Measurements from ENCODE around the gene ZBTB3.

Gene ZBTB3

DNA sequence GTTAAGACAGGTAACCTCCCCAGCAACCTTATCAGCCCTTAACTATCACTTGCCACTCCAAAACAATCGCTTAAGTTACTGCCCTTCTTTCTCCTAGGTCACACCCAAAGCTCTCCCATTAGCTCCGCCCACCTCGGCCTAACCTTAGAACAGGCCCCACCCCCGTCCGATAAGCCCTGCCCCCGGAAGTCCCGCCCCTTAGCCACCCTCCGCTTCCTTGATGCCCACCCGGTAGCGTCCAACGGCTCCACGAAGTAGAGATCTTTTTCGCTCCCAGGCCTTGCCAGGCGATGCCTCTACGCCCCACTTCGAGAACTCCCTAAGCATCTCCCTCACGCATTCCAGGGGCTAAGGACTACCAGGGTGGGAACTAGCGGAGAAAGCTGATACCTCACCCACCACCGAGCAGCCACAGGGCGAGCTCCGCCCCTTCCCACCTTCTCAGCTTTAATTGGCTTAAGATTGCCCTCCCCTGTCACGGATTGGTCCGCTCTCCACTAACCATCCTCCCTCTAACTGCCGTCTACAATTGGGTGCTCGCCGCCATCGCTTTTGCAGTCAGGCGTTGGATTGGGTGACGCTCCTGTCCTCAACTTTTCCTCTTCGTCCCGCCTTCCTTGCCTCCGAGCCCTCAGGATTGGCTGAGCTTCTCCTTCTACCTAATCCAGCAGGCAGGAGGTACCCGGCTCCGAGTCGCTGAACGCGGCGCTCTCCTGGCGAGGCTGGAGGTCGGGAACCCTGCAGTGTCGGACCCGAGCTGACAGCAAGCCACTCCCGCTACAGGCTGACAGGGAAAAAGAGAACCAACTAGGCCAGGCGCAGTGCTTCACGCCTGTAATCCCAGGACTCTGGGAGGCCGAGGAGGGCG lies at the start of gene ZBTB3:
ZBTB3 (minus strand) TSS at position 425 of the 868 bp plus-strand sequence. CDS start 496 bp downstream, outside the sequence.
- Histone ChIP-seq H3K4me3 (ENCODE audit: low read depth in 1 of 2, low read length in 2 of 2) (peak within 1 kb of the TSS; percentile 78 to 92), H3K9ac (ENCODE audit: low read length) (peak within 1 kb of the TSS; percentile 68), H3K27me3 (ENCODE audit: control insufficient read depth in 1 of 2, insufficient read depth in 2 of 2, low read length in 2 of 2) (no peaks in the 10 kb centered on the region), H3K36me3 (ENCODE audit: insufficient read depth, low read length) (peaks cover 20% of the 10 kb centered on the region), H3K27ac (ENCODE audit: low read depth, low read length) (peak within 1 kb of the TSS; percentile 94), H3K4me1 (ENCODE audit: insufficient read depth, low read length) (peaks cover 18% of the 10 kb centered on the region), H3K9me3 (ENCODE audit: low read length) (no peaks in the 10 kb centered on the region)

DNA sequence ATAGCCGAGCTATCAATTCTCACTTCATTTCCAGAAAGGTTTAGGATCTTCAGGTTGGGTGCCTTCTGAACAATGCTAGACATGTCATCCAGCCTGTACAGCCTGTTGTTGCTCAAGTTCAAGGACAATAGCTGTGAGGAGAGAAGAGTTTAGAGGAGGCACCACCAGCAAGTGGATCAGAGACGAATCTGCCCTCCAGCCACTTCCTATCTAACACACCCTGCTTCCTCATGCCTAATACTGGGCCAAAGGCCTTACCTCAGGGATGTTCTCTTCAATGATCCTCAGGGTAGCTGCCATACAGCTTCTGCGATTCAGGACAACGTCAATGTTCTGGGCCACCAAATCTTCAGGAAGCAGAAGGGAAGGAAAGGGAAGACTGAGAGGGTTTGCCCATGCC lies 47.1 kb upstream of the ZBTB3 start:
- no peaks in the 10 kb centered on the region for H3K9me3 ChIP-seq (ENCODE audit: low read length)
- H3K27ac ChIP-seq (ENCODE audit: low read depth, low read length): no peak overlapping the region
- H3K4me1 ChIP-seq (ENCODE audit: insufficient read depth, low read length): peaks cover 15% of the 10 kb centered on the region
- no peak overlapping the region for H3K4me3 ChIP-seq (ENCODE audit: low read depth in 1 of 2, low read length in 2 of 2)
- H3K36me3 ChIP-seq (ENCODE audit: insufficient read depth, low read length): peaks cover 67% of the 10 kb centered on the region
- H3K27me3 ChIP-seq (ENCODE audit: control insufficient read depth in 1 of 2, insufficient read depth in 2 of 2, low read length in 2 of 2): no peaks in the 10 kb centered on the region
- H3K9ac ChIP-seq (ENCODE audit: low read length): no peak overlapping the region

DNA sequence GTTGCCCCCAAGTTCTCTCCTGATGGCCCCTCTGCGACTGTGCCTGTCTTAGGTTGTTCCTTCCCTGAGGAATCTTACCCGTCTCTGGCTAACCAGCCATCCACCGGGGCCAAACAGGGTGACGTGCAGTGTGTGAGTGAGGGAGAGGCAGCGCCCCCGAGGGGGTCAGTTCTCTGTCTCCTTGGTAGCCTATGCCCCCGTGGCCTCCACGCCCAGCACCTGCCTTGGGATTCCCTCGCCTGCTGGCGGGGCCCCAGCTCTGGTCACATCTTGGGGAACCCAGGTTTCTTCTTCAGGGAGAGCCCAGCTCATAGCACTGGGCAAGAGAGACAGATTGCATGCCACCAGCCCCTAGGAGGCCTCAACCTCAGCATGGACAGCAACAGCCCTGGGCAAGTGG lies 45.5 kb upstream of the ZBTB3 start:
- H3K4me1 ChIP-seq (ENCODE audit: insufficient read depth, low read length): peaks cover 13% of the 10 kb centered on the region
- H3K27me3 ChIP-seq (ENCODE audit: control insufficient read depth in 1 of 2, insufficient read depth in 2 of 2, low read length in 2 of 2): no peaks in the 10 kb centered on the region
- H3K9ac ChIP-seq (ENCODE audit: low read length): no peak overlapping the region
- no peak overlapping the region for H3K27ac ChIP-seq (ENCODE audit: low read depth, low read length)
- no peak overlapping the region for H3K4me3 ChIP-seq (ENCODE audit: low read depth in 1 of 2, low read length in 2 of 2)
- no peaks in the 10 kb centered on the region for H3K9me3 ChIP-seq (ENCODE audit: low read length)
- peaks cover 82% of the 10 kb centered on the region for H3K36me3 ChIP-seq (ENCODE audit: insufficient read depth, low read length)

DNA sequence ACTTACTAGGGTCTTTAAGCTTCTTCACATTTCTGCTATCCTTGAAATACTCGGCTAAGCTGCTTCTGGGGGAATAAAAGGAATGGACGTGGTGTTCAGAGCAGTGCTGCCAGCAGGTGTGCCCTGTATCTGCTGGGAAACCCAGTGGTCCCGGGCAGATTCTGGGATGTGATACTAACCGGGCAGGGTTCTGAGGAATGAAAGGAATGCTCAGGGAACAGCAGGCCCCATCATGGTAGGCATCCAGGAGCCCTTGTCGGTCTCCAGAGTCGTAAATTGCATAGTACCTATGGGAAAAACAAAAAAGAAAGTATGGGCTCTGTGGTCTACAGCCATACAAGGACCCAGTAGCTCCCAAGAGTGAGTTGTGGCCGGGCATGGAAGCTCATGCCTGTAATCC lies 42.3 kb upstream of the ZBTB3 start:
- Histone ChIP-seq H3K36me3 (ENCODE audit: insufficient read depth, low read length) (peaks cover 81% of the 10 kb centered on the region), H3K4me1 (ENCODE audit: insufficient read depth, low read length) (peaks cover 9% of the 10 kb centered on the region), H3K27ac (ENCODE audit: low read depth, low read length) (no peak overlapping the region), H3K27me3 (ENCODE audit: control insufficient read depth in 1 of 2, insufficient read depth in 2 of 2, low read length in 2 of 2) (no peaks in the 10 kb centered on the region), H3K9me3 (ENCODE audit: low read length) (no peaks in the 10 kb centered on the region), H3K4me3 (ENCODE audit: low read depth in 1 of 2, low read length in 2 of 2) (no peak overlapping the region), H3K9ac (ENCODE audit: low read length) (no peak overlapping the region)

DNA sequence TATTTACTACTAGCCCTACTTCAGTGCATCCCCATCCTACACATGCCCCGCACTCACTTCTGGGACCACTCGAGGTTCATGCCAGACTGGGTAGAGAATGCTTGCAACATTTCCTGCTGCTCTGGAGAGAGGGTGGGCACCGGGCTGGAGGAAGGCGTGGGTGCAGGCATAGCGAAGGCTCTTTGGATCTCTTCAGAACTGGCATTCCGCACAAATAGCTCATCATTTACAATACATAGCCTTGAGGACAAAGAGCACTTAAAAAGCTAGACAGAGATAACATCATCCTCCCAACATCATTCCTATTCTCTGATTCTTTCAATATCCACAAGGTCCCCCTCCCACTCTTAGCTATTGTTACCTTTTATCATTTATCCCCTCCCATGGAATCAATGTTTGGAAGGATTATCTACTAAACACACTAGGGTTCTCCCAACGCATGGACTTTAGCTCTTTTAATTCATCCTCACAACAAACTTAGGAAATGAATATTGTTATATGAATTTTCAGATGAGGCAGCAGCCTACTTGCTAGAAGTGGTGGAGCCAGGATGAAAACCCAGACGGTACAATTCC lies 40.3 kb upstream of the ZBTB3 start:
- peaks cover 77% of the 10 kb centered on the region for H3K36me3 ChIP-seq (ENCODE audit: insufficient read depth, low read length)
- H3K4me3 ChIP-seq (ENCODE audit: low read depth in 1 of 2, low read length in 2 of 2): no peak overlapping the region
- no peak overlapping the region for H3K9ac ChIP-seq (ENCODE audit: low read length)
- no peak overlapping the region for H3K27ac ChIP-seq (ENCODE audit: low read depth, low read length)
- H3K27me3 ChIP-seq (ENCODE audit: control insufficient read depth in 1 of 2, insufficient read depth in 2 of 2, low read length in 2 of 2): no peaks in the 10 kb centered on the region
- no peaks in the 10 kb centered on the region for H3K9me3 ChIP-seq (ENCODE audit: low read length)
- peaks cover 18% of the 10 kb centered on the region for H3K4me1 ChIP-seq (ENCODE audit: insufficient read depth, low read length)

DNA sequence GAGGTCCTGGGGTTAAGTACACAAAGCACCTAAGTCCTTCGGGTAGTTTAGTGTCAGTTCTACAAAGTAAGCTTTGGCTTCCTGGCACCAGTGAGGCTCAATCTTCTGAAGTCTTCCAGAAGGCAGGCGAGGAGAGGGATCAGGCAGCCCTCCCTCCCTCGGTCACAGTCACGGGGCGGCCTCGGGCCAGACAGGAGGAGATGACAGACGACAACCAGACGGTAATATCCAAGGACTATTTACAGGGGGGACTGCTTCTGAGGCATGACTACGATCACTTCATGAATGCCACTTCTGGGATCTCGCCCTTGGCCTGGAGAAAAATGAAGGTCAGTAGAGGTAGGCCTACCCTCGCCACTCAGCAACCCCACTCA lies 38.2 kb upstream of the ZBTB3 start:
- Histone ChIP-seq H3K4me1 (ENCODE audit: insufficient read depth, low read length) (peaks cover 24% of the 10 kb centered on the region), H3K36me3 (ENCODE audit: insufficient read depth, low read length) (peaks cover 69% of the 10 kb centered on the region), H3K9me3 (ENCODE audit: low read length) (no peaks in the 10 kb centered on the region), H3K4me3 (ENCODE audit: low read depth in 1 of 2, low read length in 2 of 2) (peak overlapping the region; percentile 69 to 92), H3K9ac (ENCODE audit: low read length) (peak overlapping the region; percentile 65), H3K27me3 (ENCODE audit: control insufficient read depth in 1 of 2, insufficient read depth in 2 of 2, low read length in 2 of 2) (no peaks in the 10 kb centered on the region), H3K27ac (ENCODE audit: low read depth, low read length) (peak overlapping the region; percentile 88)

DNA sequence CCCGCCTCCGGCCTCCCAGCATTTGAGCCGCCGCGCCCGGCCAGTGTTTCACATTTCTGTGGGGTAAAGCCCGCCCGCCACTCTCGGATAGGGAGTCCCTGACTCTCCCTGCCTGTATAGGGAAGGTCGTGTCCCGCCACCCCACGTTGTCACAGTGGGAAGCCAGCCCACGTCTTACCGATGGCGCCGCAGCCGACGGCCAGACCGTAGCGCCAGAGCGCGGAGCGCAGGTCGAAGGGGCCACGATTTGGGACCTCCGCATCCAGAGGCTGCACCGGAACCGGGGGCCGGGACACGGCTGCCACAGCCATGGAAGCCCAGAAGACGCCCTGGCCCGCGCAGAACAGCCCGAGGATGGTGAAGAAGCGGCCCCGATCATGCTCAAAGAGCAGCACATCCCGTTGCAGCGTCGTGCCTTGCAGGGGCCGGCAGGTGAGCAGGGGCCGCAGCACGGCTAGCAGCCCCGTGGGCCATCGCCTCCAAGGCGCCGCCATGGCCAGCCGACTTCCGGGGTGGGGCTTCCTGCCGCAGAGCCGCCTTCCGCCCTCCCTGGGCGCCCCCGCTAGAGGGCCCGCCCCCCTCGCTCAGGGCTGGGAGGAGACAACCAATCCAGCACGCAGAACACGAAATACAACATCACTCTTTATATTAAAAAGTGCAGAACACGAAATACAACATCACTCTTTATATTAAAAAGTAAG lies 37.7 kb upstream of the ZBTB3 start, which contains the start of gene TMEM223:
TMEM223 (minus strand) TSS at position 506 of the 701 bp plus-strand sequence; CDS start at position 494, 12 bp downstream.
- Histone ChIP-seq H3K4me1 (ENCODE audit: insufficient read depth, low read length) (peaks cover 24% of the 10 kb centered on the region), H3K9ac (ENCODE audit: low read length) (peak within 1 kb of the TSS; percentile 71), H3K9me3 (ENCODE audit: low read length) (no peaks in the 10 kb centered on the region), H3K36me3 (ENCODE audit: insufficient read depth, low read length) (peaks cover 63% of the 10 kb centered on the region), H3K4me3 (ENCODE audit: low read depth in 1 of 2, low read length in 2 of 2) (peak within 1 kb of the TSS; percentile 69 to 92), H3K27me3 (ENCODE audit: control insufficient read depth in 1 of 2, insufficient read depth in 2 of 2, low read length in 2 of 2) (no peaks in the 10 kb centered on the region), H3K27ac (ENCODE audit: low read depth, low read length) (peak within 1 kb of the TSS; percentile 88)

DNA sequence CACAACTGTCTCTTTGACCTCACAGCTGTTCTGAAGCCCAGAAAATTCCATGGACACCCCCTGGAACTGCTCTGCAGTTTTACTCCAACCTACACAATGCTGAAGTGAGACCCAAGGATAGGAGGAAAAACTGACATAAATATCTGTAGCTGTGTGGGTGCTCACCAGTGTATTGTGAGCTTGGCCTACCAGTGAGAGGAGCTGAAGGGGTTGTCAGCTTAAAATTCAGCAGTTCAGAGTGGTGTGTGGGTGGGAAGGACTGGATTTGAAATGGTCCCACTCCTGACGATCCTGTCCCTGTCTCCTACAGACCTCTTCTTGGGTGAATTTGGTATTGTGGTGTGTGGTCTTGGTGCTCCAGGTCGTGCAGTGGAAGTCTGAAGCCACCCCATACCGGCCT lies 35.6 kb upstream of the ZBTB3 start:
- Histone ChIP-seq H3K9me3 (ENCODE audit: low read length) (no peaks in the 10 kb centered on the region), H3K36me3 (ENCODE audit: insufficient read depth, low read length) (peaks cover 42% of the 10 kb centered on the region), H3K9ac (ENCODE audit: low read length) (no peak overlapping the region), H3K4me3 (ENCODE audit: low read depth in 1 of 2, low read length in 2 of 2) (no peak overlapping the region), H3K27me3 (ENCODE audit: control insufficient read depth in 1 of 2, insufficient read depth in 2 of 2, low read length in 2 of 2) (no peaks in the 10 kb centered on the region), H3K27ac (ENCODE audit: low read depth, low read length) (no peak overlapping the region), H3K4me1 (ENCODE audit: insufficient read depth, low read length) (peaks cover 33% of the 10 kb centered on the region)

DNA sequence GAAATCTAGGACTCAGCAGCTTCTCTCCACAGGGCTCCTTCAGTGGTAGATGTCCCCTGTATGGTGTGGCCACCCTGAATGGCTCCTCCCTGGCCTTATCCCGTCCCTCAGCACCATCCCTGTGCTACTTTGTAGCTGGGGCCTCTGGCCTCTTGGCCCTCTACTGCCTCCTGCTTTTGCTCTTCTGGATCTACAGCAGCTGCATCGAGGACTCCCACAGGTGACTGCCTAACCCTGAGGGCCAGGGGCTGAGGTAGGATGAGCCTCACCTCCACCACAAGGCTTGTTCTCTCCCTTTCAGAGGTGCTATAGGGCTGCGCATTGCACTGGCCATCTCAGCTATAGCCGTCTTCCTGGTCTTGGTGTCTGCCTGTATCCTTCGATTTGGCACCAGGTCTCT lies 35.0 kb upstream of the ZBTB3 start:
- no peaks in the 10 kb centered on the region for H3K27me3 ChIP-seq (ENCODE audit: control insufficient read depth in 1 of 2, insufficient read depth in 2 of 2, low read length in 2 of 2)
- H3K9me3 ChIP-seq (ENCODE audit: low read length): no peaks in the 10 kb centered on the region
- H3K36me3 ChIP-seq (ENCODE audit: insufficient read depth, low read length): peaks cover 37% of the 10 kb centered on the region
- H3K9ac ChIP-seq (ENCODE audit: low read length): no peak overlapping the region
- no peak overlapping the region for H3K27ac ChIP-seq (ENCODE audit: low read depth, low read length)
- peaks cover 33% of the 10 kb centered on the region for H3K4me1 ChIP-seq (ENCODE audit: insufficient read depth, low read length)
- no peak overlapping the region for H3K4me3 ChIP-seq (ENCODE audit: low read depth in 1 of 2, low read length in 2 of 2)

DNA sequence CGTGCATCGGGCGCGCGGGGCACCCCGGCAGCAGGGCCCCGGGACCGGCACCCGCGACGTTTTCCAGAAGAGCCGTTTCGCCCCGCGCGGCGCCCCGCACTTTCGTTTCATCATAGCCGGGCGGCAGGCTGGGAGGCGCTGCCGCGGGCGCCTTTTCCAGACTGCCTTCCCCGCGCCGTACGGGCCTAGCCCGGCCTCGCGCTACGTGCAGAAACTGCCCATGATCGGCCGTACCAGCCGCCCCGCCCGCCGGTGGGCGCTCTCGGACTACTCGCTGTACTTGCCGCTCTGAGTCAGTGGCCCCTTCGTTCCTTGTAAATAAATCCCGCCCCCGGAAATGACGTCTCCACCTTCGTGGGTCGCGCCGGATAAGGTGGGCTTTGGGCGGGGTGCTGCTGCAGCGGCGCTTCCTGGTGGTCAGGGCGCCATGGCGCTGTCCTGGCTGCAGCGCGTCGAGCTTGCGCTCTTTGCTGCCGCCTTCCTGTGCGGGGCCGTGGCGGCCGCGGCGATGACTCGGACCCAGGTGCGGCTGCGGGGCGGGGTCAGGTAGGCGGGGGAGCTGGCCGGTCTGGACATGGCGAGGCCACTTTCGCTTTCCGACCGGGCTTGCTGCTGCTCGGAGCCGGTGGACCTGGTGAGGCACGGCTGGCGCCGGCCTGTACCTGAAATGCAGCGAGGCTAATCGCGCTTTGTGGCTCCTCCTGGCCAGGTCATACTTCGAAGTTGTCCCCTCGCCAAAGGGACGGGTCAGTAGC lies 33.2 kb upstream of the ZBTB3 start, which contains the start of gene TMEM179B:
TMEM179B (plus strand) TSS at position 398 of the 755 bp plus-strand sequence; CDS start at position 428, 30 bp downstream.
- peaks cover 27% of the 10 kb centered on the region for H3K4me1 ChIP-seq (ENCODE audit: insufficient read depth, low read length)
- H3K27me3 ChIP-seq (ENCODE audit: control insufficient read depth in 1 of 2, insufficient read depth in 2 of 2, low read length in 2 of 2): no peaks in the 10 kb centered on the region
- H3K4me3 ChIP-seq (ENCODE audit: low read depth in 1 of 2, low read length in 2 of 2): peak within 1 kb of the TSS; percentile 69 to 100
- H3K36me3 ChIP-seq (ENCODE audit: insufficient read depth, low read length): peaks cover 33% of the 10 kb centered on the region
- peak within 1 kb of the TSS; percentile 87 for H3K27ac ChIP-seq (ENCODE audit: low read depth, low read length)
- no peaks in the 10 kb centered on the region for H3K9me3 ChIP-seq (ENCODE audit: low read length)
- peak within 1 kb of the TSS; percentile 97 for H3K9ac ChIP-seq (ENCODE audit: low read length)

Data from muscle layer of colon (tissue), 2 donors.